H7 (cell line): Measurements from ENCODE around the gene TP53BP2. TPM values are rescaled to one million over a fixed set of nuclear protein-coding genes. Genes with fewer than 3 reads are reported as not detected.
"Not testable (repeated sequence)": the region's sequence is repeated elsewhere in the genome, so short reads cannot be mapped to it uniquely, and the experiment has no call there.

Source experiments
- DNase-seq: peaks from one replicate; pipeline ENCODE4 v3.0.0; 2012
- H3K27me3 ChIP-seq: 2 replicates; pipeline ENCODE4 v1.6.0; 2011; ENCODE audit warnings: mild to moderate bottlenecking, low read length; ENCODE audit not compliant: control insufficient read depth, insufficient read depth
- H3K36me3 ChIP-seq: replicated peaks from 2 replicates; pipeline ENCODE4 v1.5.1; 2011; ENCODE audit warnings: low read length; ENCODE audit not compliant: control insufficient read depth, insufficient read depth
- H3K4me3 ChIP-seq: 2 replicates; pipeline ENCODE4 v1.5.1; 2011; ENCODE audit warnings: low read depth, mild to moderate bottlenecking, control low read depth, low read length, moderate library complexity; ENCODE audit not compliant: insufficient read depth
- total RNA-seq: library from RNA; depleted of rRNA; stranded (reverse); fragments of >200 nt; shearing (Covaris generic); gene quantifications from 2 replicates; pipeline ENCODE4 v1.2.3, GENCODE V29; 2014

TP53BP2 gene
- total RNA-seq, 1 experiment from 2014 or later = 42.7 TPM

GRCh38 chr1:223747838-223748335 lies 97.9 kb downstream of the TP53BP2 start:
- Histone ChIP-seq H3K4me3 (no peak overlapping the region), H3K27me3 (peaks cover 17% of the 10 kb centered on the region), H3K36me3 (no peaks in the 10 kb centered on the region; the same call in 1 of the 2 replicates)
- DNase-seq = no peak

DNA sequence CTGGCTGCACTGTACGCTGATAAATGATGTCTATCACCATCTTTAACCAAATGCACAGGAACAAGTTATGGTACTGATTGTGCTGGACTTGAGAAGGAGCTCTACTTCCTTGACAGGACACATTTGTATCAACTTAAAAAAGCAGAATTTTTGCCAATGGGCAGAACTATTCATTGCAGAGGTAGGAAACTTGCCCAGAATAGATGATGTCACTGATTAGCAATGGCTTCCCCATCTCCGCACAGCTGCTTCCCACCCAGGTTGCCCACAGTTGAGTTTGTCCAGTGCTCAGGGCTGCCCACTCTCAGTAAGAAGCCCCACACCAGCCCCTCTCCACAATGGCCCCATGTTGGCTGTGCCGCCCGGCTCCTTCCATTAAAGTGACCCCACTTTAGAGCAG lies 100.0 kb downstream of the TP53BP2 start:
- H3K27me3 ChIP-seq = peaks cover 17% of the 10 kb centered on the region
- H3K4me3 ChIP-seq = no peak overlapping the region
- DNase-seq = no peak
- H3K36me3 ChIP-seq = no peaks in the 10 kb centered on the region; the same call in 1 of the 2 replicates

DNA sequence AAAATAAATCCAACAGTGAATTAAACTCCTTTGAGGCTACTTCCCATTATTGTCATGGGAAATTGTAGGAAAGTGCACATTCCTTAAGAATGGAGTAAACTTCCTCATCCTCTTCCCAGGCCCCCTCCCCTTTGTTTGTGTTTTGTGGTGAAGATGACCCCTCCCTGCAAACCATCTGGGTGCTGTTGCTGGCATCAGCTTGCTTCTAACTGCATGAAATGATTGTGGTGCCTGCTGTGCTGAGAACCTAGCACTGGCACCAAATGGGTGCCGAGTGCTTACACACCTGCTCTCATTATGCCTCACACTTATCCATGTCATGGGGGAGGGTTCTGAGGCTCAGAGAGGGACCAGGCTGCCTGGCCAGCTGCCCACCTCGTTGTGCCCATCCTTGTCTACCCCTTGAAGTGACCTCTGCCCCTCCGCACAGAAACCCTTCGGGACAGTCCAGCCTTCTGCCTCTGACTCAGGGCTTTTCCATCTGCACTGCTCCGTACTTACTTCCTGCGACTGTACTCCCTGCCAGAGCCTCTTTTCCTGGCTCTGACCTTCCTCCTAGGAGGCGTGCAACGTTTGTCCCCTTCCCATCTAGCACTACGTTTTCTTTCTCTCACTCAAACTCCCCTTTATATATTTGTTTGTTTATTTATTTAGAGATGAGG lies 102.8 kb downstream of the TP53BP2 start:
- Histone ChIP-seq H3K4me3 (no peak overlapping the region), H3K27me3 (peaks cover 7% of the 10 kb centered on the region; the same call in 1 of the 2 replicates), H3K36me3 (no peaks in the 10 kb centered on the region)
- no peak for DNase-seq

- DNase-seq = peak; percentile 30
- Histone ChIP-seq H3K36me3 (no peaks in the 10 kb centered on the region), H3K27me3 (no peaks in the 10 kb centered on the region), H3K4me3 (no peak overlapping the region)
These were observed 103.9 kb downstream of the TP53BP2 start for GRCh38 chr1:223741861-223742260.

DNA sequence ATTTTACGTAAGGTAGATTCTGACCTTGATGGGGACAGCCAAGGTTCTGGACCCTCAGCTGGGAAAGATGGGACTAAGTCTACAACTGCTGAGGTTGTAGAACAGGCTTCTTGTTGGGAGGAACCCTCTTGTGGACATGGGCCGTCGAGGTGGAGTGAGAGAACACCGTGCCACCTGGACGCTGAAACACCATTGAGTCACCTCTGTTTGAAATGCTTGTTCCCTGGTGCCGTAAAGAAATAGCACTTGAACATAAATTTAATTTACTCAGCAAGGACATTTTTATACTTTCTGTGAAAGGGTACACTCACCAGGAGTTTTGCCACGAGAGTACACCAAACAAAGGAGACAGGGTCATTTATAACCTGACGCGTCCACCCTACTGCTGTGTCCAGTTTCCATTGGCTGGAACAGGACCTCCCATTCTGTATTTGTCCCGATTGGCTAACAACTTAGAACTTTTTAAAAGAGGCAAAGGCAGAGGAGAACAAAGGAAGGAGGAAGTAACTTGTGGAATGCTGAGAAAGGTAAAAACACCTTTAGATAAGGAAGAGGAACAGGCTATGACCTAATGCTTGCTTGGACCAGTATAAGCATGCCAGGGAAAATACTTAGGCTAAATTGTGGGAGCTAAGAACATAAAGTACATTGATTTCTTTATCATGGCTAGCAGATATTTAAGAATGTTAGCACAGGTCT lies 105.6 kb downstream of the TP53BP2 start:
- not testable (repeated sequence) for H3K4me3 ChIP-seq, H3K36me3 ChIP-seq, DNase-seq, H3K27me3 ChIP-seq

- Histone ChIP-seq H3K4me3 (no peak overlapping the region), H3K36me3 (no peaks in the 10 kb centered on the region), H3K27me3 (no peaks in the 10 kb centered on the region)
- no peak for DNase-seq
These were observed 106.2 kb downstream of the TP53BP2 start for GRCh38 chr1:223739366-223740037.

DNA sequence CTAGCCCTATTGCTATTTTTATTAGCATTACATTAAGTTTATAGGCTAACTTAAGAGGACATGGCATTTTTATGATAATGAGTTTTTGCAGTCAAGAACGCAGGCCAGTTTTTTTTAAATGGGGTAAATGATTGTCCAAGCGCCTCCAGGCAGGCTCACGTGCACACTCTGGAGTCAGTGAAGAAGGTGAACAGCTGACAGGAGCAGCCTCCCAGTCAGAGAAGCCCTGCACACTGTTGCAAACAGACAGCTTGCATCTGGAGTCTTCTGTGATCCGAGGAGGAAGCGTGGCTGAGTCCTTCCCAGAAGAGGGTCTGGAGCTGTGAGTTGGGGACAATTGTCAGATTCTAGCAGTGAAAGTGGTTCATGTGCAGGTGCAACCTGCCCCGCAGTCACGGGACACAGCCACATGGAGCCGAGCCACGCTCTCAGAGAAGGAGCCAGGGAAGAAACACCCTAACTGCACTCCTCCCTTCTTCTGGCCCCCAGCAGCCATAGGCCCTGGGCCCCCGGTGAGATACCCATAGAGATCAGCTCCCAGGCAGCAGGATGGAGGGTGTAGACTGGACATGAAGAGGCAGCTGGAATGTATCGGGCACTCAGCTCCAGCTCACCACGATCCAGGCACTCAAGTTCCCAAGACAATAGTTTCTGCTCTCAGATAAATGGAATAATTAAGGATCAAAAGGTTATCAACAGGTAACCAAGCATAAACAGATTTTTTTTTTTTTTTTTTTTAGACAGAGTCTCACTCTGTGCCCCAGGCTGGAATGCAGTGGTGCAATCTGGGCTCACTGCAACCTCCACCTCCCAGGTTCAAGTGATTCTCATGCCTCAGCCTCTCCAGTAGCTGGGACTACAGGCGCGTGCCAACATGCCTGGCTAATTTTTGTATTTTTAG lies 107.0 kb downstream of the TP53BP2 start:
- Histone ChIP-seq H3K4me3 (no peak overlapping the region), H3K36me3 (no peaks in the 10 kb centered on the region), H3K27me3 (no peaks in the 10 kb centered on the region)
- no peak for DNase-seq

- H3K27me3 ChIP-seq = peaks cover 3% of the 10 kb centered on the region; the same call in 1 of the 2 replicates
- peak; percentile 22 for DNase-seq
- H3K36me3 ChIP-seq = no peaks in the 10 kb centered on the region
- H3K4me3 ChIP-seq = no peak overlapping the region
These were observed 108.4 kb downstream of the TP53BP2 start for GRCh38 chr1:223737342-223737741.

DNA sequence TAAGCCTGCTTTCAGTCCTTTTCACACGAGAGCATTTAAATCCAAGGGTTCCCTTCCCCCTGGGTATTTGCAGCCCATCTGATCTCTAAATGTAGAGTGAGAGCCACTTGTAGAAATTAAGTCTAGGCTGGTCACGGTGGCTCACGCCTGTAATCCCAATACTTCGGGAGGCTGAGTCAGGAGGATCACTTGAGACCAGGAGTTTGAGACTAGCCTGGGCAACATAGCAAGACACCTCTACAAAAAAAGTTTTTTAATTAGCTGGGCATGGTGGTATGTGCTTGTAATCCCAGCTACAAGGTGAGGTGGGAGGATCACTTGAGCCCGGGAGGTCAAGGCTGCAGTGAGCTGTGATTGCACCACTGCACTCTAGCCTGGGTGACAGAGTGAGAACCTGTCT lies 109.1 kb downstream of the TP53BP2 start:
- H3K36me3 ChIP-seq, H3K27me3 ChIP-seq, DNase-seq, H3K4me3 ChIP-seq: not testable (repeated sequence)

DNA sequence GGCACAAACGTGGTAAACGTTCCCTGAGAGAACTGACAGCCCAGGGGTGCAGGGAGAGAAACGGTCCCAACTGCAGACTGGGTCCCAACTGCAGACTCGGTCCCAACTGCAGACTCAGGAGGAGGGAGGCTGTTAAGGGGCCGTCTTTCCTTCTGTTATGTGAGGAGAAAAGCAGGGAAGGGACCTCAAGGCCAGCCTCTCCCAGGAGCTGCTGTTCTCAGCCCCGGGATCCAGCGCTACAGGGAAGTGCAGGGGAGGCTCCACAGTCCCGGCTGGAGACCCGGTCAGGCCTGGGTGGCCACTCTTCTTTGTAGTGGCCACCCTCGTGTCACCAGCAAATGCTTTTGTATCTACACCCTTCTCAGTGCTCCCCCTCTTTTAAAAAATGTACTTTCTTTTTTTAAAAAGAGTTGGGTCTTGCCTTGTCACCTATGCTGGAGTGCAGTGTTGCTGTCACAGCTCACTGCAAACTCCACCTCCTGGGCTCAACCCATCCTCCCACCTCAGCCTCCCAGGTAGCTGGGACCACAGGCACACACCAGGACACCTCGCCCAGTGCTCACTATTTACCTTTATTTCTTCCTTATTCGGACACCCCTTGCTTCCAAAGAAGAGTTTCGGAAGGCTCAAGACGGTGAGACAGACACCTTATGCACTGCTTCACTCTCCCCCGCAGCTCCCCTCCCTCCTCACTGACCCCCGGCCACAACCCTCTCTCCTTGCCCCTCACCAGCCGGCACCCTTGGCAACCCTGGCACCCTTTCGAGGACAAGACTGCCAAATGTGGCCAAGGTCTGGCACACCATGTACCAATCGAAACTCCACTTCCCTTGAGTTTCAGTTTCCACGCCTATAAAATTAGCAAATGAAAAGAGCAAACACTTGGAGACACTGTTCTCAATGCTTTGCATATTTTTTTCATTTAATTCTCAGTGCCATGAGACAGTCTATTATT lies 111.6 kb downstream of the TP53BP2 start:
- Histone ChIP-seq H3K4me3 (no peak overlapping the region), H3K27me3 (peaks cover 21% of the 10 kb centered on the region), H3K36me3 (no peaks in the 10 kb centered on the region)
- DNase-seq = peak; percentile 67

GRCh38 chr1:223732993-223733798 lies 112.6 kb downstream of the TP53BP2 start:
- H3K4me3 ChIP-seq = no peak overlapping the region
- H3K36me3 ChIP-seq = no peaks in the 10 kb centered on the region; the same call in 1 of the 2 replicates
- H3K27me3 ChIP-seq = peaks cover 31% of the 10 kb centered on the region
- peak; percentile 46 for DNase-seq

- H3K36me3 ChIP-seq = no peaks in the 10 kb centered on the region; the same call in 1 of the 2 replicates
- no peak for DNase-seq
These were observed 114.5 kb downstream of the TP53BP2 start for GRCh38 chr1:223731133-223731770.

More at GRCh38 chr1:223731133-223731770, 114.5 kb downstream of the TP53BP2 start:
- peaks cover 38% of the 10 kb centered on the region for H3K27me3 ChIP-seq
- no peak overlapping the region for H3K4me3 ChIP-seq
